Breast epithelium (tissue), 4 donors: ENCODE measurements around the gene SIGMAR1. TPM values are rescaled to one million over a fixed set of nuclear protein-coding genes. Genes with fewer than 3 reads are reported as not detected.

Experiments
- DNase-seq, 2 donors: peaks; one replicate each; pipeline ENCODE4 v3.0.0-alpha.2; 2019; ENCODE audit warnings: low spot score in 2 of 2
- H3K27ac ChIP-seq, 2 donors: fragments of 200-600 bp; sonication (generic) in 1 of 2; one replicate each; pipeline ENCODE4 v1.5.1; 2016 to 2019; ENCODE audit warnings: mild to moderate bottlenecking in 1 of 2
- H3K27me3 ChIP-seq, 2 donors: fragments of 200-600 bp; sonication (generic) in 1 of 2; one replicate each; pipeline versions ENCODE4 v1.5.1 to v1.6.0; 2017 to 2019; ENCODE audit warnings: control low read depth in 1 of 2, mild to moderate bottlenecking in 1 of 2
- H3K36me3 ChIP-seq: fragments of 200-600 bp; one replicate; pipeline ENCODE4 v1.5.1; 2019
- H3K4me1 ChIP-seq, 2 donors: fragments of 200-600 bp; sonication (generic); one replicate each; pipeline ENCODE4 v1.5.1; 2016 to 2019; ENCODE audit warnings: control low read depth in 1 of 2
- H3K4me3 ChIP-seq, 3 donors: fragments of 200-600 bp; sonication (generic); 1 replicate in 2 of 3; 2 replicates in 1 of 3; pipeline ENCODE4 v1.5.1; 2016 to 2019; ENCODE audit warnings: mild to moderate bottlenecking in 3 of 3, moderate library complexity in 2 of 3
- H3K9me3 ChIP-seq, 2 donors: fragments of 200-600 bp; sonication (generic) in 1 of 2; one replicate each; pipeline ENCODE4 v1.5.1; 2016 to 2019; ENCODE audit warnings: control low read depth in 1 of 2
- CTCF ChIP-seq, 3 donors: fragments of 450-650 bp; IDR thresholded peaks; one replicate each; pipeline ENCODE4 v1.5.1; 2016 to 2017; ENCODE audit warnings: antibody characterized with exemption in 3 of 3, mild to moderate bottlenecking in 3 of 3, moderate library complexity in 3 of 3
- POLR2A ChIP-seq: fragments of 450-650 bp; IDR thresholded peaks from one replicate; pipeline ENCODE4 v1.6.1; 2016; ENCODE audit warnings: antibody characterized with exemption, mild to moderate bottlenecking, moderate library complexity
- POLR2AphosphoS5 ChIP-seq, 3 donors: sonication (generic); formaldehyde crosslinking; IDR thresholded peaks; one replicate each; pipeline ENCODE4 v1.6.1; 2017; ENCODE audit warnings: antibody characterized with exemption in 3 of 3
- intact Hi-C: fragments of 100-400 bp; cut with DNase I; formaldehyde crosslinking; loops from one replicate; pipeline ENCODE4 v1.15.1; 2023; ENCODE audit warnings: low total_unique reads
- total RNA-seq, 3 donors: library from RNA; depleted of rRNA; stranded (reverse); fragments of >200 nt; gene quantifications; one replicate each; pipeline ENCODE4 v1.1.0, GENCODE V29; 2016

SIGMAR1 gene
- total RNA-seq, 3 donors from 2014 or later: 62.6 to 84.8 (median 70.8) TPM

GRCh38 chr9:34669809-34670562, 32.4 kb upstream of the SIGMAR1 start:
- no peak for DNase-seq
- intact Hi-C loops: no loop called here
- no peaks in the 10 kb centered on the region for H3K36me3 ChIP-seq
- no peak for TF ChIP-seq CTCF (IDR thresholded peaks at IDR 0.05)
- TF ChIP-seq POLR2A: no peak
- TF ChIP-seq POLR2AphosphoS5 (IDR thresholded peaks at IDR 0.05): no peak
- H3K4me1 ChIP-seq: no peaks in the 10 kb centered on the region
- no peaks in the 10 kb centered on the region for H3K27me3 ChIP-seq
- no peak overlapping the region for H3K27ac ChIP-seq
- H3K4me3 ChIP-seq: no peak overlapping the region
- peaks cover 0 to 2% of the 10 kb centered on the region in 2 donors for H3K9me3 ChIP-seq

- TF ChIP-seq POLR2A: peak; percentile 74
- peak in 1 of 3 donors; percentile 8 for TF ChIP-seq CTCF (IDR thresholded peaks at IDR 0.05)
- peak; percentile 83 to 94 (median 88) for TF ChIP-seq POLR2AphosphoS5 (IDR thresholded peaks at IDR 0.05)
- no peaks in the 10 kb centered on the region for H3K27me3 ChIP-seq
- intact Hi-C loops: no loop called here
- peaks cover 0 to 2% of the 10 kb centered on the region in 2 donors for H3K9me3 ChIP-seq
- DNase-seq: peak; percentile 93 to 96
- H3K36me3 ChIP-seq: no peaks in the 10 kb centered on the region
- H3K4me1 ChIP-seq: no peaks in the 10 kb centered on the region
- H3K4me3 ChIP-seq: peak overlapping the region; percentile 67 to 84 (median 74)
- peak overlapping the region; percentile 97 to 98 for H3K27ac ChIP-seq
These were observed 28.0 kb upstream of the SIGMAR1 start for GRCh38 chr9:34665381-34666250.

- peak in 1 of 2 donors; percentile 58 for DNase-seq
- Histone ChIP-seq H3K4me1 (no peaks in the 10 kb centered on the region), H3K36me3 (no peaks in the 10 kb centered on the region), H3K27ac (peak overlapping the region; percentile 97 to 98), H3K27me3 (no peaks in the 10 kb centered on the region), H3K9me3 (peaks cover 0 to 2% of the 10 kb centered on the region in 2 donors), H3K4me3 (peak overlapping the region; percentile 67 to 84 (median 74))
- TF ChIP-seq POLR2AphosphoS5 (IDR thresholded peaks at IDR 0.05) (no peak), POLR2A (no peak), CTCF (IDR thresholded peaks at IDR 0.05) (no peak)
- intact Hi-C loops: no loop called here
These were observed 27.4 kb upstream of the SIGMAR1 start for GRCh38 chr9:34665067-34665380.

GRCh38 chr9:34664281-34665066, 26.9 kb upstream of the SIGMAR1 start:
- H3K9me3 ChIP-seq: no peaks in the 10 kb centered on the region
- no peaks in the 10 kb centered on the region for H3K4me1 ChIP-seq
- TF ChIP-seq CTCF (IDR thresholded peaks at IDR 0.05) (peak; percentile 50 to 72 (median 60)), POLR2AphosphoS5 (IDR thresholded peaks at IDR 0.05) (no peak)
- no peaks in the 10 kb centered on the region for H3K36me3 ChIP-seq
- peak overlapping the region; percentile 67 to 84 (median 74) for H3K4me3 ChIP-seq
- H3K27ac ChIP-seq: peak overlapping the region; percentile 97 to 98
- peak; percentile 71 to 75 for DNase-seq
- H3K27me3 ChIP-seq: no peaks in the 10 kb centered on the region
- intact Hi-C loops: no loop called here
